Stomach (tissue), 4 donors: Measurements from ENCODE around the gene SLC39A2.

Experiments used
- EP300 ChIP-seq: sonication (generic); formaldehyde crosslinking; IDR thresholded peaks from one replicate; pipeline ENCODE4 v1.6.1; 2017; ENCODE audit warnings: antibody characterized with exemption
- TF ChIP-seq, protein P1 (sequence below), 7 experiments: fragments of 450-650 bp in 4 of 7; fragments of 200-600 bp in 3 of 7; sonication (generic) in 3 of 7; IDR thresholded peaks; one replicate each; pipeline ENCODE4 v1.5.1; 2016 to 2019; ENCODE audit warnings: antibody characterized with exemption in 7 of 7, control low read depth in 2 of 7, mild to moderate bottlenecking in 1 of 7

DNA sequence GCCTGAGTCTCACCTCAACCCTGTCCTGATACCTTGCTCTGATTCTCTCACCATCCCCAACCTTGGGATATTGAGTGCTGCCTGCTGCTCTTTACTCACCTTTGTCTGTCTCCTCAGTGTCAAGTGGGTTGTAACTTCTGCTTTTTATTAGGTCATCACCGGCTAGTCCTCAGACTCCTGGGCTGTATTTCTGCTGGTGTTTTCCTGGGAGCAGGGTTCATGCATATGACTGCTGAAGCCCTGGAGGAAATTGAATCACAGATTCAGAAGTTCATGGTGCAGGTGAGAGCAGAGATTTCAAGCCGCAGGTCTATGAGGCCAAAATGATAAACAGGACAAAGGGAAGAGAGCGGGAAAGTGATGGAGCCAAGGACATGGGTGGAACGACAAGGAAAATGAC is 498 bp downstream of the SLC39A2 start:
- TF ChIP-seq, protein P1, sequence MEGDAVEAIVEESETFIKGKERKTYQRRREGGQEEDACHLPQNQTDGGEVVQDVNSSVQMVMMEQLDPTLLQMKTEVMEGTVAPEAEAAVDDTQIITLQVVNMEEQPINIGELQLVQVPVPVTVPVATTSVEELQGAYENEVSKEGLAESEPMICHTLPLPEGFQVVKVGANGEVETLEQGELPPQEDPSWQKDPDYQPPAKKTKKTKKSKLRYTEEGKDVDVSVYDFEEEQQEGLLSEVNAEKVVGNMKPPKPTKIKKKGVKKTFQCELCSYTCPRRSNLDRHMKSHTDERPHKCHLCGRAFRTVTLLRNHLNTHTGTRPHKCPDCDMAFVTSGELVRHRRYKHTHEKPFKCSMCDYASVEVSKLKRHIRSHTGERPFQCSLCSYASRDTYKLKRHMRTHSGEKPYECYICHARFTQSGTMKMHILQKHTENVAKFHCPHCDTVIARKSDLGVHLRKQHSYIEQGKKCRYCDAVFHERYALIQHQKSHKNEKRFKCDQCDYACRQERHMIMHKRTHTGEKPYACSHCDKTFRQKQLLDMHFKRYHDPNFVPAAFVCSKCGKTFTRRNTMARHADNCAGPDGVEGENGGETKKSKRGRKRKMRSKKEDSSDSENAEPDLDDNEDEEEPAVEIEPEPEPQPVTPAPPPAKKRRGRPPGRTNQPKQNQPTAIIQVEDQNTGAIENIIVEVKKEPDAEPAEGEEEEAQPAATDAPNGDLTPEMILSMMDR (IDR thresholded peaks at IDR 0.05): no peak
- no peak for TF ChIP-seq EP300
